HL-60 (cell line): Measurements from ENCODE around the gene OSBPL8.
"Not testable (repeated sequence)": the region's sequence is repeated elsewhere in the genome, so short reads cannot be mapped to it uniquely, and the experiment has no call there.

Source experiments
- DNase-seq, 2 experiments: peaks; one replicate each; pipeline ENCODE4 v3.0.0-alpha.2; 2010 to 2020; ENCODE audit warnings: low read depth in 1 of 2, low spot score in 1 of 2
- H3K27ac ChIP-seq: fragments of 250-450 bp; sonication (Bioruptor Pico); replicated peaks from 2 replicates; pipeline ENCODE4 v1.5.1; 2020; ENCODE audit warnings: mild to moderate bottlenecking, moderate library complexity
- H3K27me3 ChIP-seq: fragments of 250-450 bp; sonication (Bioruptor Pico); 2 replicates; pipeline ENCODE4 v1.5.1; 2021; ENCODE audit warnings: mild to moderate bottlenecking, moderate library complexity; ENCODE audit not compliant: insufficient read depth, poor library complexity, severe bottlenecking
- H3K4me3 ChIP-seq: replicated peaks from 2 replicates; pipeline ENCODE4 v1.5.1; 2011; ENCODE audit warnings: mild to moderate bottlenecking, control low read depth, low read length; ENCODE audit not compliant: insufficient read depth
- GABPA ChIP-seq: IDR thresholded peaks from 2 replicates; pipeline ENCODE4 v1.6.1; 2012; ENCODE audit warnings: low read depth
- POLR2AphosphoS5 ChIP-seq: IDR thresholded peaks from 2 replicates; pipeline ENCODE4 v1.6.1; 2012; ENCODE audit warnings: low read depth
- SPI1 ChIP-seq: IDR thresholded peaks from 2 replicates; pipeline ENCODE4 v1.6.1; 2012; ENCODE audit warnings: low read depth, mild to moderate bottlenecking, borderline replicate concordance
- TF ChIP-seq, protein P1 (sequence below): IDR thresholded peaks from one replicate; pipeline ENCODE4 v1.5.1; 2011; ENCODE audit warnings: low read length, control low read depth, inconsistent platforms; ENCODE audit not compliant: insufficient read depth
- TF ChIP-seq, protein P2 (sequence below): IDR thresholded peaks from 2 replicates; pipeline ENCODE4 v1.6.1; 2012; ENCODE audit warnings: low read depth; ENCODE audit not compliant: insufficient replicate concordance

The OSBPL8 gene

GRCh38 chr12:76368230-76368629 is 191.3 kb downstream of the OSBPL8 start:
- TF ChIP-seq, protein P1, sequence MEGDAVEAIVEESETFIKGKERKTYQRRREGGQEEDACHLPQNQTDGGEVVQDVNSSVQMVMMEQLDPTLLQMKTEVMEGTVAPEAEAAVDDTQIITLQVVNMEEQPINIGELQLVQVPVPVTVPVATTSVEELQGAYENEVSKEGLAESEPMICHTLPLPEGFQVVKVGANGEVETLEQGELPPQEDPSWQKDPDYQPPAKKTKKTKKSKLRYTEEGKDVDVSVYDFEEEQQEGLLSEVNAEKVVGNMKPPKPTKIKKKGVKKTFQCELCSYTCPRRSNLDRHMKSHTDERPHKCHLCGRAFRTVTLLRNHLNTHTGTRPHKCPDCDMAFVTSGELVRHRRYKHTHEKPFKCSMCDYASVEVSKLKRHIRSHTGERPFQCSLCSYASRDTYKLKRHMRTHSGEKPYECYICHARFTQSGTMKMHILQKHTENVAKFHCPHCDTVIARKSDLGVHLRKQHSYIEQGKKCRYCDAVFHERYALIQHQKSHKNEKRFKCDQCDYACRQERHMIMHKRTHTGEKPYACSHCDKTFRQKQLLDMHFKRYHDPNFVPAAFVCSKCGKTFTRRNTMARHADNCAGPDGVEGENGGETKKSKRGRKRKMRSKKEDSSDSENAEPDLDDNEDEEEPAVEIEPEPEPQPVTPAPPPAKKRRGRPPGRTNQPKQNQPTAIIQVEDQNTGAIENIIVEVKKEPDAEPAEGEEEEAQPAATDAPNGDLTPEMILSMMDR, result no peak
- no peak for TF ChIP-seq GABPA
- TF ChIP-seq, protein P2, sequence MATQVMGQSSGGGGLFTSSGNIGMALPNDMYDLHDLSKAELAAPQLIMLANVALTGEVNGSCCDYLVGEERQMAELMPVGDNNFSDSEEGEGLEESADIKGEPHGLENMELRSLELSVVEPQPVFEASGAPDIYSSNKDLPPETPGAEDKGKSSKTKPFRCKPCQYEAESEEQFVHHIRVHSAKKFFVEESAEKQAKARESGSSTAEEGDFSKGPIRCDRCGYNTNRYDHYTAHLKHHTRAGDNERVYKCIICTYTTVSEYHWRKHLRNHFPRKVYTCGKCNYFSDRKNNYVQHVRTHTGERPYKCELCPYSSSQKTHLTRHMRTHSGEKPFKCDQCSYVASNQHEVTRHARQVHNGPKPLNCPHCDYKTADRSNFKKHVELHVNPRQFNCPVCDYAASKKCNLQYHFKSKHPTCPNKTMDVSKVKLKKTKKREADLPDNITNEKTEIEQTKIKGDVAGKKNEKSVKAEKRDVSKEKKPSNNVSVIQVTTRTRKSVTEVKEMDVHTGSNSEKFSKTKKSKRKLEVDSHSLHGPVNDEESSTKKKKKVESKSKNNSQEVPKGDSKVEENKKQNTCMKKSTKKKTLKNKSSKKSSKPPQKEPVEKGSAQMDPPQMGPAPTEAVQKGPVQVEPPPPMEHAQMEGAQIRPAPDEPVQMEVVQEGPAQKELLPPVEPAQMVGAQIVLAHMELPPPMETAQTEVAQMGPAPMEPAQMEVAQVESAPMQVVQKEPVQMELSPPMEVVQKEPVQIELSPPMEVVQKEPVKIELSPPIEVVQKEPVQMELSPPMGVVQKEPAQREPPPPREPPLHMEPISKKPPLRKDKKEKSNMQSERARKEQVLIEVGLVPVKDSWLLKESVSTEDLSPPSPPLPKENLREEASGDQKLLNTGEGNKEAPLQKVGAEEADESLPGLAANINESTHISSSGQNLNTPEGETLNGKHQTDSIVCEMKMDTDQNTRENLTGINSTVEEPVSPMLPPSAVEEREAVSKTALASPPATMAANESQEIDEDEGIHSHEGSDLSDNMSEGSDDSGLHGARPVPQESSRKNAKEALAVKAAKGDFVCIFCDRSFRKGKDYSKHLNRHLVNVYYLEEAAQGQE, result no peak
- no peak for TF ChIP-seq POLR2AphosphoS5
- TF ChIP-seq SPI1, result no peak
- Histone ChIP-seq H3K27ac (no peak overlapping the region), H3K4me3 (no peak overlapping the region), H3K27me3 (no peaks in the 10 kb centered on the region)
- DNase-seq, result no peak

DNA sequence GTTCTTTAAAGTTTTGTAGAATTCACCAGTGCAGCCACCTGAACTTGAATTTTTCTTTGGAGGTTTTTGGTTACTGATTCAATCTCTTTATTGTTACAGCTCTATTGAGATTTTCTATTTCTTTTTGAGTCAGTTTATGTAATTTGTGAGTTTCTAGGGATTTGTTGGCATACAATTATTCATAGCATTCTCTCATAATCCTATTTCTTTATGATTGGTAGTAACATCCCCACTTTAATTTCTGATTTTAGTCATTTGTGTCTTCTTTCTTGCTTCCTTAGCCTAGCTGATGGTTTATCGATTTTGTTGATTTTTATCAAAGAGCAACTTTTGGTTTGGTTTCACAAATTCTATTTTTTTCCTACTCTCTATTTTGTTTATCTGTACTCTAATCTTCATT is 193.4 kb downstream of the OSBPL8 start:
- no peak for DNase-seq
- Histone ChIP-seq H3K27ac (no peak overlapping the region), H3K4me3 (no peak overlapping the region), H3K27me3 (no peaks in the 10 kb centered on the region)
- TF ChIP-seq, protein P1, result no peak
- TF ChIP-seq POLR2AphosphoS5 (no peak), SPI1 (no peak), GABPA (no peak)
- TF ChIP-seq, protein P2, result no peak

DNA sequence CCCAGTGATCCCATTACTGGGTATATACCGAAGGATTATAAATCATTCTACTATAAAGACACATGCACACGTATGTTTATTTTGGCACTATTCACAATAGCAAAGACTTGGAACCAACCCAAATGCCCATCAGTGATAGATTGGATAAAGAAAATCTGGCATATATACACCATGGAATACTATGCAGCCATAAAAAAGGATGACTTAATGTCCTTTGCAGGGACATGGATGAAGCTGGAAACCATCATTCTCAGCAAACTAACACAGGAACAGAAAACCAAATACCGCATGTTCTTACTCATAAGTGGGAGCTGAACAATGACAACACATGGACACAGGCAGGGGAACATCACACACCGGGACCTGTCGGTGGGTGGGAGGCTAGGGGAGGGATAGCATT is 195.4 kb downstream of the OSBPL8 start:
- not testable (repeated sequence) for H3K27me3 ChIP-seq, DNase-seq, H3K4me3 ChIP-seq, H3K27ac ChIP-seq

GRCh38 chr12:76360316-76360715 is 199.3 kb downstream of the OSBPL8 start:
- H3K4me3 ChIP-seq, result no peak overlapping the region
- TF ChIP-seq GABPA (no peak), POLR2AphosphoS5 (no peak), SPI1 (no peak)
- TF ChIP-seq, protein P2, result no peak
- TF ChIP-seq, protein P1, result no peak
- H3K27me3 ChIP-seq, result no peaks in the 10 kb centered on the region
- no peak for DNase-seq
- no peak overlapping the region for H3K27ac ChIP-seq
